Effector CD4-positive, alpha-beta T cell (primary cell): Measurements from ENCODE around the gene TMEM116.

Source experiments
- DNase-seq: peaks from one replicate; pipeline ENCODE4 v3.0.0-alpha.2; 2020

Gene TMEM116

DNA sequence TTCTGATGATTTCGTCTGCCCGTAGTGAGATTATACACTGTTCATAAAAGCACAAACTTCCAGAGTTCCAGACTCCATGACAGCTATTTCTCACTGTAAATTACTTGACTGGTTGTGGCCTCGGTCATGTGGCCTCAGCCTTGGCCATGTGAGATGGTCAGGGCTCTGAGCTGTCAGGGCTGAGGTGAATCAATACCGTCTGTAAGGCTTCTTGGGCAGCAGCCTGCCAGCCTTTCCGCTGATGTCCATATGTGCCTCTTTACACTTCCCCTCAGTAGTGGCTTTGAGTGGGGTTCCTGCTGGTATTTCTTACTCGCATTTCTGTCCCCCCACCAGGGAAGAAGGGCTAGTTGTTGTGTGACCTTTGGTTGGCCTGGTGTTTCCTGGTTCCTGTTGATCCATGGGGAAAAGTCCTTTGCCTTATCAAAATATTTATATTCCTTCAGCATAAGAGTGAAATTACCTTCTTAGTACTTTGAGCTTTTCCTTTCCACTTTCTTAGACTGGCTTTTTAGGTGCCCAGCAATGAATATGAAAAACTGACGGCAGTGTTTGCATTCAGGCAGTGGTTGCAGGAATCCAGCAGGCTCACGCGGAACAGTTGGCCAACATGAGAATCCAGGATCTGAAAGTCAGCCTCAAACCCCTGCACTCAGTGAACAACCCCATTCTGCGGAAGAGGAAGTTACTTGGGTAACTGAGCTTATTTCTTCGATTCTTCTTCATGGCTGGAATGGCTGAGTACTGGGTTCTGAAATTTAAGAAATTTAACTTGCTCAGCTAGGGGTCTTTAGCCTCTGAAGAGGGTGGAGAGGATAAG is 124.8 kb downstream of the TMEM116 start:
- DNase-seq: no peak

DNA sequence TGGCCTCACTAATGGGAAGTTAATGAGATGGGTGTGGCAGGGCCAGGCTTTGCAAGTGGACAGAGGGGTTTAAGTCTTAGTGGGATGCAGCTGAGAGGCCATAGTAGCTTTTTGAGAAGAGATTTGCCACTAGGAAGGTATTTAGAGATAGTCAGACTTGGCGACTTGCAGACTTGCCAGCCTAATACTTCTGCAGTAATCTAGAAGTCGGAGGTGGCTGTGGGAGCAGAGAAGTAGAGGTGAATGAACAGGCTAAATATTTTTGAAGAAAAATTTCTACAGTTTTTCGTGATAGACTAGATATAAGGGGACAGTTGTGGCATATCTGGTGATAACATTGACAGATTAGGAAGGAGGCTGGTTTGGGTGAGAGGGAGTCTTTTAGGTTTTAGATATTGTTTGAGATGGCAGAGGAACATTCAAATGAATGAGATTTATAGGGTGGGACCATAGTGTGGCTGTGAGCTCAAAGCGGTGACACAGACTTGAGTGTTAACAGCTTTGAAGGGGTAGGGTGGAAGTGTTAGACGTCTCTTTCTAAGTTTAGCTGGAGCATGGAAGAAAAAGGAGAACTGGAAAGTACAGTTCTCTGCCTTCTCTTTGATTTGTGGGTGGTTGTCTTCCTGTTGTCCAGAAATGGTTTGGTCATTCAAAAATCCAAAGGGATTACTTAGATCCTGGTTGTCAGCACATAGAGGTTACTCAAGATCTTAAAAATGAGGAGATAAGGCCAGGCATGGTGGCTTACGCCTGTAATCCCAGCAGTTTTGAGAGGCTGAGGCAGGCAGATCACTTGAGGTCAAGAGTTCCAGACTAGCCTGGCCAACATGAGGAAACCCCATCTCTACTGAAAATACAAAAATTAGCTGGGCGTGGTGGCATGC is 126.1 kb downstream of the TMEM116 start:
- no peak for DNase-seq

DNA sequence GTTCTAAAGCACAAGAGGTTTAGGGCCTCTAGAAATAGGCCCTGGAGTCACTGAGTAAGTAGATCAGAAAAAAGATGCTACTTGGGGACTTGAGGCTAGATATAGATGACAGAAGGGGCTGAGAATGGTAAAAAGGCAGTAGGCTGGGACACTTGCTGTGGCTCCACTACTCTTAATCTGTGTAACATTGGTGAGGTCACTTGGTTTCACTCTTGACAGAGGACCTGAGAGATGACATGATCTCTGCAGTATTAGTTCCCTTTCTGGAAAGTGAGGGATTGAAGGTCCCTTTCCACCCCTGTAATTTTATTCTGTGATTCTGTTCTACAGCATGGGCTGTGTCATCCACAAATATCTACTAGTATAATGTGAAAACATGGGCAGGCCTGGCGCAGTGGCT is 131.2 kb downstream of the TMEM116 start:
- DNase-seq: no peak
